Panc1 (cell line): Measurements from ENCODE around the gene SLCO3A1. TPM values are rescaled to one million over a fixed set of nuclear protein-coding genes. Genes with fewer than 3 reads are reported as not detected.

Experiments used
- ATAC-seq: fragments of 200-7000 bp; cut with Tn5 transposase; 2 replicates; pipeline ENCODE4 v1.9.1; 2020; ENCODE audit warnings: mild to moderate bottlenecking, moderate library complexity
- BruUV-seq: library from RNA; stranded (reverse); fragments of 400-500 nt; replicated peaks from 2 replicates; lab custom pipeline; 2021; lab: Mats Ljungman, UMichigan
- CTCF ChIA-PET: fragments of 300-600 bp; sonication (Branson Sonifier 250); formaldehyde crosslinking; loops from one replicate; lab custom pipeline; 2022; ENCODE audit warnings: antibody characterized with exemption; lab: Charles Lee
- POLR2A ChIA-PET: fragments of 300-600 bp; sonication (Branson Sonifier 250); formaldehyde crosslinking; loops from one replicate; lab custom pipeline; 2022; ENCODE audit warnings: antibody characterized with exemption; lab: Charles Lee
- DNase-seq: peaks from one replicate; pipeline ENCODE4 v3.0.0-alpha.2; 2010; ENCODE audit warnings: low read depth, low spot score
- H3K27ac ChIP-seq: 2 replicates; pipeline ENCODE4 v1.5.1; 2011; ENCODE audit warnings: mild to moderate bottlenecking, low read length, inconsistent platforms
- H3K27me3 ChIP-seq: fragments of 200-500 bp; sonication (Bioruptor generic); 2 replicates; pipeline ENCODE4 v1.6.0; 2014; ENCODE audit warnings: low read length, inconsistent platforms; ENCODE audit not compliant: control insufficient read depth, insufficient read depth
- H3K36me3 ChIP-seq: fragments of 200-500 bp; sonication (Bioruptor generic); 2 replicates; pipeline ENCODE4 v1.5.1; 2014; ENCODE audit warnings: inconsistent platforms, mild to moderate bottlenecking, low read length, moderate library complexity; ENCODE audit not compliant: control insufficient read depth, insufficient read depth
- H3K4me1 ChIP-seq: 2 replicates; pipeline ENCODE4 v1.5.1; 2011; ENCODE audit warnings: inconsistent platforms, mild to moderate bottlenecking, low read length, moderate library complexity; ENCODE audit not compliant: control insufficient read depth, insufficient read depth
- H3K4me3 ChIP-seq, 2 experiments: 2 replicates each; pipeline ENCODE4 v1.5.1; 2011 to 2012; ENCODE audit warnings: low read depth in 2 of 2, low read length in 2 of 2, mild to moderate bottlenecking in 2 of 2, inconsistent platforms in 1 of 2, moderate library complexity in 1 of 2
- H3K9me3 ChIP-seq: fragments of 200-500 bp; sonication (Bioruptor generic); 2 replicates; pipeline ENCODE4 v1.5.1; 2014; ENCODE audit warnings: low read depth, mild to moderate bottlenecking, inconsistent platforms, low read length, moderate library complexity; ENCODE audit not compliant: control insufficient read depth, insufficient read depth
- CTCF ChIP-seq: fragments of 450-650 bp; IDR thresholded peaks from 2 replicates; pipeline ENCODE4 v1.5.1; 2017; ENCODE audit warnings: mild to moderate bottlenecking
- POLR2AphosphoS5 ChIP-seq: IDR thresholded peaks from 2 replicates; pipeline ENCODE4 v1.6.1; 2012; ENCODE audit warnings: mild to moderate bottlenecking, low read depth, low read length, moderate library complexity
- REST ChIP-seq, 2 experiments: IDR thresholded peaks; 2 replicates each; pipeline ENCODE4 v1.6.1; 2011 to 2012; ENCODE audit warnings: low read depth in 2 of 2, control low read depth in 1 of 2, low read length in 1 of 2, mild to moderate bottlenecking in 1 of 2, moderate library complexity in 1 of 2; ENCODE audit not compliant: insufficient read depth in 1 of 2
- SIN3A ChIP-seq: IDR thresholded peaks from 2 replicates; pipeline ENCODE4 v1.6.1; 2012; ENCODE audit warnings: low read depth, mild to moderate bottlenecking, low read length, moderate library complexity, borderline replicate concordance; ENCODE audit not compliant: insufficient read depth
- TCF7L2 ChIP-seq: IDR thresholded peaks from 2 replicates; pipeline ENCODE4 v1.6.1; 2011; ENCODE audit warnings: mild to moderate bottlenecking, low read depth, low read length, inconsistent platforms
- in situ Hi-C: cut with HindIII; loops from 2 replicates; pipeline ENCODE4 v1.10.0; 2016; ENCODE audit warnings: low sequenced_read_pairs, low pct_unique_long_range_greater_than_20kb
- intact Hi-C: fragments of 100-400 bp; cut with micrococcal nuclease; formaldehyde crosslinking; loops from one replicate; pipeline ENCODE4 v1.10.0; 2022; ENCODE audit not compliant: unreplicated experiment
- total RNA-seq: library from RNA; stranded (reverse); gene quantifications from one replicate; pipeline ENCODE4 v1.2.1, GENCODE V29; 2021; ENCODE audit not compliant: unreplicated experiment

Gene SLCO3A1
- total RNA-seq, 1 experiment from 2014 or later: 20.6 TPM

DNA sequence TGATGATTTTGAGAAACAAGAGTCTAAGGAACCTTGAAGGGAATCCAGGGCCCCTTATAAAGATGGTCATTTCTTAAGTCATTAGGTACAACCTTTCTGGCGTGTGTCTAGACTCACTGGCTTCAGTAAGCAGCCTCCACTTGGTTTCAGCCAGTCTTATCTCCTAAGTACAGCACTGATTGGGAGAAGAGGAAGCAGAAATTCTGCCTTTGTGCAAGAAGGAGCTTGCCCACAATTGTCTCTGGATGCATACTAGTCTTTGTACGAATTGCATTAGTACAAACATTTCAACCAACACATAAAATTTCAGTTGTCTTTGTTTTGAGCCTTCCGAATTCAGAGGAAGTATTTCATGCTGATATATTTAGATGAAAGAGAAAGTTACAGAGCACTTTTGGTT is 139.4 kb downstream of the SLCO3A1 start:
- POLR2A ChIA-PET: no interaction called here
- BruUV-seq: no TSS peak
- Histone ChIP-seq H3K4me3 (no peak overlapping the region), H3K27ac (no peak overlapping the region), H3K4me1 (no peaks in the 10 kb centered on the region), H3K9me3 (no peaks in the 10 kb centered on the region), H3K36me3 (no peaks in the 10 kb centered on the region), H3K27me3 (no peaks in the 10 kb centered on the region)
- intact Hi-C loops: no loop called here
- no peak for TF ChIP-seq CTCF
- no peak for TF ChIP-seq REST (IDR thresholded peaks at IDR 0.05; ENCODE audit: insufficient read depth in 1 of 2, low read depth in 2 of 2, low read length in 1 of 2)
- TF ChIP-seq TCF7L2: no peak
- TF ChIP-seq POLR2AphosphoS5: no peak
- TF ChIP-seq SIN3A: no peak
- CTCF ChIA-PET: no interaction called here
- in situ Hi-C loops: no loop called here
- DNase-seq (no peak), ATAC-seq (no peak)

GRCh38 chr15:91995146-91995545 is 141.6 kb downstream of the SLCO3A1 start:
- intact Hi-C loops (no loop called here), in situ Hi-C loops (no loop called here)
- TF ChIP-seq POLR2AphosphoS5 (no peak), REST (IDR thresholded peaks at IDR 0.05; ENCODE audit: insufficient read depth in 1 of 2, low read depth in 2 of 2, low read length in 1 of 2) (no peak), SIN3A (no peak), TCF7L2 (no peak), CTCF (no peak)
- H3K4me3 ChIP-seq: no peak overlapping the region
- no peak for ATAC-seq
- H3K36me3 ChIP-seq: no peaks in the 10 kb centered on the region
- no peak for DNase-seq
- no TSS peak for BruUV-seq
- H3K4me1 ChIP-seq: no peaks in the 10 kb centered on the region
- ChIA-PET POLR2A (interaction anchor here (0.6 kb wide), 1 partner anchor 903 kb away, joined by 3 read pairs; no protein-coding TSS in a partner anchor), CTCF (no interaction called here)
- H3K27me3 ChIP-seq: no peaks in the 10 kb centered on the region
- no peaks in the 10 kb centered on the region for H3K9me3 ChIP-seq
- no peak overlapping the region for H3K27ac ChIP-seq
